ENCODE measurements around the gene CCL5.

CCL5 gene

GRCh38 chr17:35879773-35880654 lies at the start of gene CCL5:
CCL5 (minus strand) TSS chr17:35880360.
- no peak for DNase-seq (ENCODE audit: low read depth in 2 of 3, low spot score in 2 of 3)

DNA sequence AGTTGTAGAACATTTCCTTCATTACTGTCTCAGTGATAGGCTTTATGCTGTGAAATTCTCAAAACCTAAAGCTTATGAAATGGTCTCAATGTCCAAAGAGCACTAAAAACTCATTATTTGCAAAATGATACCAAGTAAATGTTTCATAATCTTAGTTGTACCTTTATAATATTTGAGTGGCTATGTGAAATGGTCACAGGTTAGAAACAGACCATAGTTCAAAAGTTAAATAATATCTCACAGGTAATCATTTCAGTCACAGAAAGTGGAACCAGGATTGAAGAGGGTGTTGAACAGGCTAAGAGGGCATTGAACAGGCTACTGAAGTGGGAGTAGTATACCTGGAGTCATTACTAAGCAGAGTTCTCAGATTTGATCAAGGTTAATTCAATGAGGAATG lies 47.6 kb upstream of the CCL5 start:
- DNase-seq (ENCODE audit: low read depth in 2 of 3, low spot score in 2 of 3), result no peak

GRCh38 chr17:35923609-35924114 lies 43.5 kb upstream of the CCL5 start:
- no peak for DNase-seq (ENCODE audit: low read depth in 2 of 3, low spot score in 2 of 3)

DNA sequence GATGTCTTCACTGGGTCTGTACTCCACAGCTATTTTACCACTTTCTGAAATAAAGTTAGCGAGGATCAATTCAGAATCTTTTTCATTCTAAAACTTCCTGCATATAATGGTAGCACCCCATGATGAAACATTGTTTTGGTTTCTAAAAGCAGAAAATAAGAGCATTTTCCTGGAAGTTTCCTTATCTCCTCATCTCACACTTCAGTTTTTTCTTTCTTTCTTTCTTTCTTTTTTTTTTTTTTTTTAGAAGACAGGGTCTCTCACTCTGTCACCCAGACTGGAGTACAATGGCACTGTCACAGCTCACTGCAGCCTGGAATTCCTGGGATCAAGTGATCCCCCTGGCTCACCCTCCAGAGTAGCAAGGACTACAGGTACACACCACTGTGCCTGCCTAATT lies 40.1 kb upstream of the CCL5 start:
- no peak for DNase-seq (ENCODE audit: low read depth in 2 of 3, low spot score in 2 of 3)

DNA sequence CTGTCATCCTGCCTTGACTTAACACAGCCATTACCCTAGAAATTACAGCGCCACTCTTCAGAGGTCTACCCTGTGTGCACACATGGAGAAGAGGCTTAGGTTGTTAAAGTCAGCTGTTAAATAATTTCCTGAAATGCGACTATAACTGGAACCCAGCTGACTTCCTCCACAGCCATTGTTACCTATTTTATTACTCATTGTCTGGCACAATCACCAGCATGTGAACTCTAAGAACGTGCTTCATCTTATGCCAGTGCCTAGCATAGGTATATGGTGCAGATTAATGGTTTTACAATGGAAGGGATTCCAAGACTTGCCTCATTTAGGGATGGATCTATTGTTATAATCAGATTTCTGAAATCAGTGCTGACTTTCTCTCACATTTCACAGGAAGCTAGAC lies 38.5 kb upstream of the CCL5 start:
- no peak for DNase-seq (ENCODE audit: low read depth in 2 of 3, low spot score in 2 of 3)

DNA sequence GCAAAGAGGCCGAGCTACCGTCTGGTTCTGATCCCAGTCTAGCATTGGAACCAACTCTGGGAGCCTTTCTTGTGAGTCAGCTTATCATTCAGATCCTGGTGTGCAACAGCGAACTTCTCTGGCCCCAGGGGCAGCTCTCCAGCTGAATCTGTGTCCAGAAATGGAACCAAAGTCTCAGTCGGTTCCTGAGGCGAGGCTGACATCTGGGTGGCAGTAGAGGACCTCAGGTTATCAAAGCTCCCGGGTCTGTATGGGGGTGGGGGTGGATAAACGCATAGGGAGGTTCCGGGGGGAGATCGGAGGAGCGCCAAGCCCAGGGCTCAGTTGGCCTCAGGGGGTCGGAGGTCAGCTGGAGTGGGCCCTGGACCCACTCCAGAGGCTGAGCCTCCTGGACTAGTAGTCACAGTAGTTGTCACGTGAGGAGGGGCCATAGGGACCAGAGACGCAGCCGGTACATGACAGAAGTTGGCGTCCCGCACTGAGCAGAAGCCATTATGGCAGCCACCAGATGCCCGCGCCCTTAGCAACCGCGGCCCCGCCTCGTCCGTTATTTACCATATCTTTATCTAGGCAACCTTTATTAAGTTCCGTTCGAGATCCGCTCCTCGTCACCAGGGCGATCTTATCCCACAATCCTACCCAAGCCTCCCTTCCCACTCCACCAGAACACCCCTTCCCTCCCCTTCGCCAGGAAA lies 37.5 kb upstream of the CCL5 start:
- DNase-seq (ENCODE audit: low read depth in 2 of 3, low spot score in 2 of 3), result no peak

DNA sequence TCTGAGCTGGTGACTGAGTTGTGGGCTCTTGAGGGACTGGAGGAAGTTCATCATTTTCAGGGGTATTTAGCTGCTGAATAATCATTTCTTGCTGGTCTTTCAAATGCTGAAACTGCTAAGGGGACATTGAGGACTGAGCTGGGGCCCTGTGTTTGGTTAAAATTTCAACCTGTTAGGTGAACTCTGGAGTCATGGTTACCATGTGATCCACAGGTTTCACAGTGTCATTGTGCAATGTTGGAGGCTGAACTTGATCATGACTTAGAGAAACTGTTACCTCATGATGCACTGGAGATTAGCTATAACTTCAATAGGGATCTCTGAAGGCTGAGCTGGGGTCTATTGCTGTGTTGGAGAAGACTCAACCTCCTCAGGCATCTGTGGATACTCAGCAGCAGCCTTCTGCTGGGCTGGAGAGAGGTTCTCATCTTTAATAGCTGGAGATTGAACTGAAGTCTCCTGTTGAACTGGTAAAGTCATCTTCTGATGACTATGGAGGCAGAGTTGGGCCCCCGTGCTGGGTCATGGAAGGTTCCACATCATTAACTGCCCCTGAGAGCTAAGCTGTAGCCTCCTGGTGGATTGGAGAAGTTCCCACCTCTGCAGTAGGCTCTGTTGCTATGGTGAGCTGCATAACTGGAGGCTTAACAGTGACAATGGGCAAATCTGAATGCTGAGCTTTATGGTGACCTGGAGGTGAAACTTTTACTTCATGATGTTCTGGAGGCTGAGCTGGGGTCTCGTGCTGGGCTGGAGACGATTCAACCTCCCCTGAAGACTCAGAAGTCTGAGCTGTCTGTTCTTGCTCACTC lies 35.2 kb upstream of the CCL5 start:
- DNase-seq (ENCODE audit: low read depth in 2 of 3, low spot score in 2 of 3), result no peak

GRCh38 chr17:35914354-35914753 lies 34.2 kb upstream of the CCL5 start:
- DNase-seq (ENCODE audit: low read depth in 2 of 3, low spot score in 2 of 3), result no peak

GRCh38 chr17:35913609-35914008 lies 33.4 kb upstream of the CCL5 start:
- no peak for DNase-seq (ENCODE audit: low read depth in 2 of 3, low spot score in 2 of 3)

GRCh38 chr17:35912942-35913341 lies 32.8 kb upstream of the CCL5 start:
- no peak for DNase-seq (ENCODE audit: low read depth in 2 of 3, low spot score in 2 of 3)

DNA sequence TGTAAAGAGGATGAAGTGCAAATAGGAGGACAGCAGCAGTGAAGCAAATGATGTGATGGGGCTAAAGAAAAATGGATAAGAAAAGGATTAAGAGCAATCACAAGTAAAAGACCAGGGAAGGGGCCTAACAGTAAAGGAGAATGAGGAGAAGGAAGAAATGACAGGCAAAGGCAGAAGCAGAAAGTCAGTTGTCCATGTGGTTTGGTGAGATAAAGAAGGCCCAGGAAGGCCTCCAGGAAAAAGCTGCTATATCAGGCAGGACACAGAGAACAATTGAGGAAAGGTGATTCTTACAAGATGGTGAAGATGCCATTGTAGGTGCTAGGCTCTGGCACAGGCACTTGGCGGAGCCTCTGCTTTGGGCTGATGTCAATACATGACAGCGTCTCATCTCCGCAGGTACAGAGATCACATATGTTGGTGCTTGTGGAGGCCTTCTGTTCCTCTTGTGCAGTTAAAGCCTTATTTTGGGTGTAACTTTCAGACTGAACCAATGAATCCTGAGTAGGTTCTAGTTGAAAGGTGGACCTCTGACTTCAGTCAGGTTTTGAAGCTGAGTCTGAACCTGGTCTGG lies 32.3 kb upstream of the CCL5 start:
- DNase-seq (ENCODE audit: low read depth in 2 of 3, low spot score in 2 of 3), result no peak

GRCh38 chr17:35909408-35909807 lies 29.2 kb upstream of the CCL5 start:
- no peak for DNase-seq (ENCODE audit: low read depth in 2 of 3, low spot score in 2 of 3)

DNA sequence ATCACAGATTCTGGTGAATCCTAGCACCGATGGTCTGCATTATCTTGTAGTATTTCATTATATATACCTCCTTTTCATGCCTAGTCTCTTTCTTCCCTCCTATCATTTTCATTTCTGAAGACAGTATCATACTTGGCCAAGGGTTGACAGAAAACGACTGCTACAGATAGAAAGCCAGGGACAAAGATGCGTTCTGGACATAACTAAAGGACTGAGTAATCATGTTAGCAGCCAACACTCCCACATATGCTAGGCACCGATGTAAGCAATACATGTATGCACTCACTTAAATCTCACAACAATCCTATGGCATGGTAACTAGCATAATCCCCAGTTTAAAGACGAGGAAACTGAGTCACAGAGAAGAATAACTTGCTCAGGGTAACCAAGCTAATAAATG lies 27.5 kb upstream of the CCL5 start:
- no peak for DNase-seq (ENCODE audit: low read depth in 2 of 3, low spot score in 2 of 3)

- no peak for DNase-seq (ENCODE audit: low read depth in 2 of 3, low spot score in 2 of 3)
Observed at GRCh38 chr17:35906926-35907637, 26.9 kb upstream of the CCL5 start.

DNA sequence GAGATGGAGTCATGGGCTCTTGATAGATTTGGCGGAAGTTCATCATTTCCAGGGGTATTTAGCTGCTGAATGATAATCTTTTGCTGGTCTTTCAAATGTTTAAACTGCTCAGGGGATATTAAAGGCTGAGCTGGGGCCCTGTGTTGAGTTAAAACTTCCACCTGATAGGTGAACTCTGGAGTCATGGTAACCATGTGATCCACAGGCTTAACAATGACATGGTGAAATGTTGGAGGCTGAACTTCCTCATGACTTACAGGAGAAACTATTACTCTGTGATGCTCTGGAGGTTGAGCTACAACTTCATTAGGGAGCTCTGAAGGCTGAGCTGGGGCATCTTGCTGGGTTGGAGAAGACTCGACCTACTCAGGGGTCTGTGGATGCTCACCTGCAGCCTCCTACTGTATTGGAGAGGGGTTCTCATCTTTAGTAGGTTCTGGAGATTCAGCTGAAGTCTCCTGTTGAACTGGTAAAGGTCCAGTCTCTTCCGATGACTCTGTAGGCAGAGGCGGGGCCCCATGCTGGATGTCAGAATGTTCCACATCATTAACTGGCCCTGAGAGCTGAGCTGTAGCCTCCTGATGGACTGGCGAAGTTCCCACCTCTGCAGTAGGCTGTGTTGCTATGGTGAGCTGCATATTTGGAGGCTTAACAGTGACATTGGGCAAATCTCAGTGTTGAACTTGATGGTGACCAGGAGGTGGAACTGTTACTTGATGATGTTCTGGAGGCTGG lies 26.2 kb upstream of the CCL5 start:
- DNase-seq (ENCODE audit: low read depth in 2 of 3, low spot score in 2 of 3), result no peak

- no peak for DNase-seq (ENCODE audit: low read depth in 2 of 3, low spot score in 2 of 3)
Observed at GRCh38 chr17:35903451-35903850, 23.3 kb upstream of the CCL5 start.

DNA sequence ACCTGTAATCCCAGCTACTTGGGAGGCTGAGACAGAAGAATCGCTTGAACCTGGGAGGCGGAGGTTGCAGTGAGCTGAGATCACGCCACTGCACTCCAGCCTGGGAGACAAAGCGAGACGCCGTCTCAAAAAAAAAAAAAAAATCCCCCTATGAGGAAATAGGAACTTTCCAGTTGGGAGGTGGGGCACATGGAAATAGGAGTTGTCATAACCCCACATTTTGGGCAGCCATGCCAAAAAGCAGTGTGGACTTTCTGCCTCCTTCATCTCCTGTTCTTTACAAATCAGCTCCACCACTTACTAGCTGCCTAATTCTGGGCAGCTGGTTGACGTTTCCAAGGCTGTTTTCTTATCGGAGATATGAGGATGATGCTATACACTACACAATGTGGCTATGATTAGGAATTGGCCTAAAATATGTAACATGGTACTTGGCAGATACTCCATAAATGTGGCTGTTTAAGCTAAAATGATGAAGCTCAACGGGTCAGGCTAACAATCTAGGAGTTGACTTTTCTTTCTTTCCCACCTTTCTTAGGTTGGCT lies 21.5 kb upstream of the CCL5 start:
- DNase-seq (ENCODE audit: low read depth in 2 of 3, low spot score in 2 of 3), result no peak

GRCh38 chr17:35900708-35901480 lies 20.7 kb upstream of the CCL5 start:
- no peak for DNase-seq (ENCODE audit: low read depth in 2 of 3, low spot score in 2 of 3)

DNA sequence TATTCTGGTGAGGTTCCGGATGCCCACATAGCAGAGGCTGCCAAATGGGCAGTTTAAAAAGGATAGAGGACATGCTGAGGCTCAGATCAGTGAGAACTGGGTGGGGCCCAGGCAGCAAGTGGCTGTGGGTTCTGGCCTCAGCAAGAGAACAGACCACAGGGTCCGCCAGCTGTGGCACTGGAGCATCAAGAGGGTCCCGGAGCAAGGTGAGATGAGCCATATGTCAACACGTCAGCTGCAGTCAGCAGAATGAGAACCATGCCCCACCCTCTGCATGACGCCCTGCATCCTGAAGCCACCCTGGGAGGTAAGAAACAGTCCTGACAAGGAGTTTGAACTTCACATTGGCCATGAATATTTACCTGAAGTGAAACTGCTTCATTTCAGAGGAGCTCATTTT lies 20.1 kb upstream of the CCL5 start:
- no peak for DNase-seq (ENCODE audit: low read depth in 2 of 3, low spot score in 2 of 3)

Measured in activated CD8-positive, alpha-beta memory T cell treated with anti-CD3 and anti-CD28 coated beads for 48 hours (primary cell).